ENCODE data around the gene IFT43. TPM values are rescaled to one million over a fixed set of nuclear protein-coding genes. Genes with fewer than 3 reads are reported as not detected.

The IFT43 gene
- total RNA-seq, 1 experiment from 2014 or later = 98.8 TPM

- no peak for DNase-seq
- H3K27me3 ChIP-seq (ENCODE audit: insufficient read depth, low read depth) = no peaks in the 10 kb centered on the region
- no peak overlapping the region for H3K27ac ChIP-seq
- no TSS peak for BruUV-seq (replicated peaks)
- no peaks in the 10 kb centered on the region for H3K9me3 ChIP-seq (ENCODE audit: insufficient read depth, low read depth)
- no peaks in the 10 kb centered on the region for H3K36me3 ChIP-seq (ENCODE audit: low read depth)
- CTCF ChIA-PET = interaction anchor here (0.6 kb wide), 1 partner anchor 1581 kb away, joined by 3 read pairs; no protein-coding TSS in a partner anchor
- H3K9me2 ChIP-seq (ENCODE audit: insufficient read depth) = no peaks in the 10 kb centered on the region
- H2AFZ ChIP-seq = no peak overlapping the region
- H3K79me2 ChIP-seq (ENCODE audit: low read depth) = no peaks in the 10 kb centered on the region
- H4K20me1 ChIP-seq (ENCODE audit: insufficient read depth) = no peaks in the 10 kb centered on the region
- no peak overlapping the region for H3K4me3 ChIP-seq
- no peak overlapping the region for H3K4me2 ChIP-seq
- H3K4me1 ChIP-seq (replicated peaks; ENCODE audit: insufficient read depth) = no peaks in the 10 kb centered on the region
- intact Hi-C loops (cut with micrococcal nuclease; ENCODE audit: unreplicated experiment) = no loop called here
- TF ChIP-seq EZH2 (IDR thresholded peaks at IDR 0.05; ENCODE audit: low read depth) (no peak), CTCF (conservative IDR thresholded peaks at IDR 0.05) (no peak)
- no peaks in the 10 kb centered on the region for H3F3A ChIP-seq (ENCODE audit: insufficient read depth, low read depth)
- POLR2A ChIA-PET (ENCODE audit: unreplicated experiment) = interaction anchor here (0.7 kb wide), 1 partner anchor 7 kb away, joined by 35 read pairs; no protein-coding TSS in a partner anchor
These were observed 44.5 kb upstream of the IFT43 start for GRCh38 chr14:75941030-75941429.

GRCh38 chr14:75944607-75945241 lies 40.8 kb upstream of the IFT43 start:
- H3K27me3 ChIP-seq (ENCODE audit: insufficient read depth, low read depth) = no peaks in the 10 kb centered on the region
- no peak overlapping the region for H3K4me2 ChIP-seq
- no peak overlapping the region for H3K4me3 ChIP-seq
- no peaks in the 10 kb centered on the region for H4K20me1 ChIP-seq (ENCODE audit: insufficient read depth)
- H3K9me2 ChIP-seq (ENCODE audit: insufficient read depth) = no peaks in the 10 kb centered on the region
- no peaks in the 10 kb centered on the region for H3K9me3 ChIP-seq (ENCODE audit: insufficient read depth, low read depth)
- no peaks in the 10 kb centered on the region for H3K36me3 ChIP-seq (ENCODE audit: low read depth)
- no TSS peak for BruUV-seq (replicated peaks)
- TF ChIP-seq CTCF (conservative IDR thresholded peaks at IDR 0.05) = no peak
- TF ChIP-seq EZH2 (IDR thresholded peaks at IDR 0.05; ENCODE audit: low read depth) = no peak
- no peak overlapping the region for H2AFZ ChIP-seq
- CTCF ChIA-PET = no interaction called here
- no peak overlapping the region for H3K27ac ChIP-seq
- intact Hi-C loops (cut with micrococcal nuclease; ENCODE audit: unreplicated experiment) = no loop called here
- POLR2A ChIA-PET (ENCODE audit: unreplicated experiment) = interaction anchor here (0.6 kb wide), 1 partner anchor 45 kb away, joined by 3 read pairs; no protein-coding TSS in a partner anchor
- no peak for DNase-seq
- no peaks in the 10 kb centered on the region for H3K79me2 ChIP-seq (ENCODE audit: low read depth)
- H3K4me1 ChIP-seq (replicated peaks; ENCODE audit: insufficient read depth) = no peaks in the 10 kb centered on the region
- no peaks in the 10 kb centered on the region for H3F3A ChIP-seq (ENCODE audit: insufficient read depth, low read depth)

GRCh38 chr14:75946785-75947184 lies 38.8 kb upstream of the IFT43 start:
- Histone ChIP-seq H3K4me1 (replicated peaks; ENCODE audit: insufficient read depth) (no peaks in the 10 kb centered on the region), H3K36me3 (ENCODE audit: low read depth) (no peaks in the 10 kb centered on the region), H3K27me3 (ENCODE audit: insufficient read depth, low read depth) (no peaks in the 10 kb centered on the region), H3K4me3 (no peak overlapping the region), H3K9me2 (ENCODE audit: insufficient read depth) (no peaks in the 10 kb centered on the region), H3K79me2 (ENCODE audit: low read depth) (no peaks in the 10 kb centered on the region), H3K4me2 (no peak overlapping the region), H3K27ac (no peak overlapping the region), H3F3A (ENCODE audit: insufficient read depth, low read depth) (no peaks in the 10 kb centered on the region), H2AFZ (no peak overlapping the region), H3K9me3 (ENCODE audit: insufficient read depth, low read depth) (no peaks in the 10 kb centered on the region), H4K20me1 (ENCODE audit: insufficient read depth) (no peaks in the 10 kb centered on the region)
- no TSS peak for BruUV-seq (replicated peaks)
- POLR2A ChIA-PET (ENCODE audit: unreplicated experiment) = no interaction called here
- intact Hi-C loops (cut with micrococcal nuclease; ENCODE audit: unreplicated experiment) = no loop called here
- DNase-seq = no peak
- TF ChIP-seq EZH2 (IDR thresholded peaks at IDR 0.05; ENCODE audit: low read depth) (no peak), CTCF (conservative IDR thresholded peaks at IDR 0.05) (no peak)
- CTCF ChIA-PET = interaction anchor here (0.7 kb wide), 1 partner anchor 36 kb away, joined by 7 read pairs; no protein-coding TSS in a partner anchor

Data from PC-9 (cell line).